GM19193 (cell line): Measurements from ENCODE around the gene DPF3.

Experiments used
- POLR2A ChIP-seq: IDR thresholded peaks from 4 replicates; pipeline ENCODE4 v1.6.1; 2011; ENCODE audit not compliant: insufficient read depth, insufficient read length; ENCODE audit errors: extremely low read depth

The DPF3 gene

GRCh38 chr14:72893636-72894322, at the start of gene DPF3:
Gene DPF3 (minus strand): TSS chr14:72894101. CDS start chr14:72894088, 13 bp downstream.
- no peak for TF ChIP-seq POLR2A

- no peak for TF ChIP-seq POLR2A
These were observed 49.0 kb upstream of the DPF3 start for GRCh38 chr14:72942934-72943333.

- no peak for TF ChIP-seq POLR2A
These were observed 47.5 kb upstream of the DPF3 start for GRCh38 chr14:72941286-72941985.

GRCh38 chr14:72939630-72940029, 45.7 kb upstream of the DPF3 start:
- TF ChIP-seq POLR2A, result no peak

- TF ChIP-seq POLR2A, result no peak
These were observed 39.0 kb upstream of the DPF3 start for GRCh38 chr14:72932893-72933292.

- no peak for TF ChIP-seq POLR2A
These were observed 35.6 kb upstream of the DPF3 start for GRCh38 chr14:72929316-72930080.

- no peak for TF ChIP-seq POLR2A
These were observed 35.0 kb upstream of the DPF3 start for GRCh38 chr14:72928872-72929271.

- no peak for TF ChIP-seq POLR2A
These were observed 32.6 kb upstream of the DPF3 start, which contains the start of gene DCAF4 for GRCh38 chr14:72926292-72927028. Gene DCAF4 (plus strand): TSS chr14:72926464. CDS start chr14:72937979, 11,515 bp downstream.

- TF ChIP-seq POLR2A, result no peak
These were observed 32.0 kb upstream of the DPF3 start for GRCh38 chr14:72925815-72926291.

GRCh38 chr14:72925171-72925759, 31.4 kb upstream of the DPF3 start:
- TF ChIP-seq POLR2A, result no peak

GRCh38 chr14:72924337-72924736, 30.4 kb upstream of the DPF3 start:
- no peak for TF ChIP-seq POLR2A

GRCh38 chr14:72921396-72921795, 27.5 kb upstream of the DPF3 start:
- no peak for TF ChIP-seq POLR2A

- TF ChIP-seq POLR2A, result no peak
These were observed 26.1 kb upstream of the DPF3 start for GRCh38 chr14:72920008-72920407.

GRCh38 chr14:72917094-72917802, 23.3 kb upstream of the DPF3 start:
- no peak for TF ChIP-seq POLR2A
